PFSK-1 (cell line): ENCODE data around the gene PRPF40B.

Experiments used
- FOXP2 ChIP-seq: optimal IDR thresholded peaks from 2 replicates; pipeline ENCODE3; 2011; ENCODE audit warnings: borderline replicate concordance, control low read depth, inconsistent platforms; ENCODE audit not compliant: insufficient read depth; ENCODE audit errors: extremely low read length, extremely low read depth
- POLR2AphosphoS5 ChIP-seq: IDR thresholded peaks from 2 replicates; pipeline ENCODE4 v1.6.1; 2012; ENCODE audit warnings: low read depth, mild to moderate bottlenecking, control low read depth, low read length, moderate library complexity
- REST ChIP-seq, 2 experiments: IDR thresholded peaks; 2 replicates each; pipeline versions ENCODE4 v1.6.1 to v1.8.0; 2011 to 2012; ENCODE audit warnings: low read depth in 2 of 2, low read length in 2 of 2, control low read depth in 1 of 2, inconsistent platforms in 1 of 2, mild to moderate bottlenecking in 1 of 2, moderate library complexity in 1 of 2; ENCODE audit not compliant: insufficient read depth in 1 of 2
- SIN3A ChIP-seq: IDR thresholded peaks from 2 replicates; pipeline ENCODE4 v1.6.1; 2012; ENCODE audit warnings: mild to moderate bottlenecking, low read length, moderate library complexity, borderline replicate concordance; ENCODE audit not compliant: insufficient read depth
- TAF1 ChIP-seq: IDR thresholded peaks from 2 replicates; pipeline ENCODE4 v1.6.1; 2012; ENCODE audit warnings: low read length, control low read depth, borderline replicate concordance; ENCODE audit not compliant: insufficient read depth

PRPF40B gene

GRCh38 chr12:49631336-49631907 is 8.1 kb downstream of the PRPF40B start:
- TF ChIP-seq TAF1 (no peak), REST (IDR thresholded peaks at IDR 0.05; ENCODE audit: insufficient read depth in 1 of 2, low read depth in 2 of 2, low read length in 2 of 2) (no peak), FOXP2 (no peak), SIN3A (no peak), POLR2AphosphoS5 (no peak)

GRCh38 chr12:49632401-49632800 is 9.0 kb downstream of the PRPF40B start:
- no peak for TF ChIP-seq POLR2AphosphoS5
- TF ChIP-seq SIN3A, result no peak
- TF ChIP-seq FOXP2, result no peak
- TF ChIP-seq REST (IDR thresholded peaks at IDR 0.05; ENCODE audit: insufficient read depth in 1 of 2, low read depth in 2 of 2, low read length in 2 of 2), result no peak
- TF ChIP-seq TAF1, result no peak

GRCh38 chr12:49632986-49633702 is 9.8 kb downstream of the PRPF40B start:
- TF ChIP-seq SIN3A (no peak), FOXP2 (no peak), TAF1 (no peak), REST (IDR thresholded peaks at IDR 0.05; ENCODE audit: insufficient read depth in 1 of 2, low read depth in 2 of 2, low read length in 2 of 2) (no peak), POLR2AphosphoS5 (no peak)

- TF ChIP-seq TAF1 (no peak), POLR2AphosphoS5 (no peak), SIN3A (no peak)
Measured at GRCh38 chr12:49633703-49634345, 10.5 kb downstream of the PRPF40B start.

- TF ChIP-seq TAF1 (no peak), POLR2AphosphoS5 (no peak), FOXP2 (no peak), SIN3A (no peak), REST (IDR thresholded peaks at IDR 0.05; ENCODE audit: insufficient read depth in 1 of 2, low read depth in 2 of 2, low read length in 2 of 2) (no peak)
Measured at GRCh38 chr12:49635036-49635435, 11.7 kb downstream of the PRPF40B start.
